Right hindlimb (tissue), 1 donor: ENCODE data around the gene CDC14B.
A peak's percentile ranks its signal among the peaks of the same experiment; 100 is the strongest.
"Not testable (repeated sequence)": the region's sequence is repeated elsewhere in the genome, so short reads cannot be mapped to it uniquely, and the experiment has no call there.

ENCODE experiments used
- DNase-seq: peaks from one replicate; pipeline ENCODE4 v3.0.0-alpha.2; 2018

Gene CDC14B

GRCh38 chr9:96585426-96585825, 34.2 kb downstream of the CDC14B start:
- no peak for DNase-seq

GRCh38 chr9:96582199-96582598, 37.4 kb downstream of the CDC14B start:
- not testable (repeated sequence) for DNase-seq

GRCh38 chr9:96581786-96582185, 37.9 kb downstream of the CDC14B start:
- DNase-seq: no peak

- DNase-seq: no peak
Measured at GRCh38 chr9:96581301-96581700, 38.3 kb downstream of the CDC14B start.

GRCh38 chr9:96574931-96575351, 44.7 kb downstream of the CDC14B start:
- no peak for DNase-seq

- no peak for DNase-seq
Measured at GRCh38 chr9:96574455-96574854, 45.2 kb downstream of the CDC14B start.

GRCh38 chr9:96567203-96567700, 52.4 kb downstream of the CDC14B start:
- no peak for DNase-seq

GRCh38 chr9:96566498-96567202, 53.0 kb downstream of the CDC14B start:
- peak; percentile 77 for DNase-seq

- no peak for DNase-seq
Measured at GRCh38 chr9:96565671-96566497, 53.8 kb downstream of the CDC14B start.

GRCh38 chr9:96564217-96564616, 55.4 kb downstream of the CDC14B start:
- DNase-seq: no peak

- DNase-seq: no peak
Measured at GRCh38 chr9:96559339-96559943, 60.2 kb downstream of the CDC14B start.

GRCh38 chr9:96557921-96558320, 61.7 kb downstream of the CDC14B start:
- DNase-seq: no peak

- DNase-seq: no peak
Measured at GRCh38 chr9:96556701-96557461, 62.8 kb downstream of the CDC14B start.

GRCh38 chr9:96555567-96556386, 63.9 kb downstream of the CDC14B start:
- DNase-seq: no peak

GRCh38 chr9:96554801-96555566, 64.7 kb downstream of the CDC14B start:
- no peak for DNase-seq

GRCh38 chr9:96554326-96554725, 65.3 kb downstream of the CDC14B start:
- no peak for DNase-seq

- DNase-seq: no peak
Measured at GRCh38 chr9:96553070-96553469, 66.6 kb downstream of the CDC14B start.

GRCh38 chr9:96551403-96551802, 68.2 kb downstream of the CDC14B start:
- no peak for DNase-seq

- no peak for DNase-seq
Measured at GRCh38 chr9:96550659-96551058, 69.0 kb downstream of the CDC14B start.

GRCh38 chr9:96543131-96543530, 76.5 kb downstream of the CDC14B start:
- DNase-seq: not testable (repeated sequence)

GRCh38 chr9:96540106-96540505, 79.5 kb downstream of the CDC14B start:
- DNase-seq: no peak
